HG03442 (cell line): ENCODE results near the gene ACACA.

Experiments used
- ATAC-seq: cut with Tn5 transposase; IDR thresholded peaks from one replicate; pipeline ENCODE4 v1.9.1; 2021; ENCODE audit warnings: mild to moderate bottlenecking, moderate library complexity; ENCODE audit not compliant: unreplicated experiment

The ACACA gene

DNA sequence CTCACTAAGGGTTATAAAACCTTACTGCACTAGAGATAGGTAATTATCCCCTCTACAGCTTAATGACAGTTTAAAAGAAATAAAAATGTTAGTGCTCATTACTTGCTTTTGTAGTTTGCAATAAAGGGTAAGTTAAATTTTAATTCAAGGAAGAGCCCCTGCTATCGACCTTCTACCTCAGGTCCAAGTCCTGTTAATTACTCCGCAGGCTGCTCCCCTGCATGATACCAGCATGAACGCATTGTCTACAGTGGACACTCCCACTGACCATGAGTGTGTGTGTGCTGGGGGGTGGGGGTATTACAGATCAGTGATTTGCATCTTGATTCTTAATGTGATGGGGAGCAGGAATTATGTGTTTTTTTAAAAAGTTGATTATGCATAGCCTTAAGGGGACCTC is 354.8 kb downstream of the ACACA start:
- ATAC-seq = no peak

DNA sequence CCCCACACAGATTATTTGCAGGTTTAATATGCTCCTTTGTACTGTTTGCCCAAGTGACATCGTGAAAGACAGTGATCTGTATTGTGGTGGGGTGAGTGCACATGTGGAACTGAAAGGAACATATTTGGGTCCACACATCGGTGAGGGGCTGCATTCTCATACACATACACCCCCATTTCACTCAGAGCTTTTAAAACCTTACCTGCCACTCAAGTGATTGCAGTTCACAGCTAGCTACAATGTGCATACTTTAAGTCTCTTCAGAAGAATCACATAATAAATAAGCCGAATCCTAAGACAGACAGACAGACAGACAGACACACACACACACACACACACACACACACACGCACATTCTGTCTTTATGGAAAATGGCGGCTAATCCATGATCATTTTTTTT is 355.3 kb downstream of the ACACA start:
- no peak for ATAC-seq

DNA sequence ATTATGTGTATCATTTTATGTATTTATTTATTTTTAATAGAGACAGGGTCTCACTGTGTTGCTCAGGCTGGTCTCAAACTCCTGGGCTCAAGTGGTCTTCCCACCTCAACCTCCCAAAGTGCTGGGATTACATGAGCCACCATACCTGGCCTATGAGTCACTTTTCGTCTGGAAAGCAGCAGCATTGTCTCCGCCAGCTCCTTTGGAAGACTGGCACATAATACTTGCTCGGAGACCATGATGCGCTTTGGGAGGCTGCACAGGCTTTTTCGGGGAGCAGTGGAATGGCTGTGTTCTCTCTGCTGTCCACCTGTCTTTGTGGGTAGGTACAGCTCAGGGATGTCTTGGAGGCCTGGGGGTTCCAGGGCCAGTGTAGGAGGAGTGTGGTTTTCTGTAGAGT is 355.7 kb downstream of the ACACA start:
- ATAC-seq = no peak

DNA sequence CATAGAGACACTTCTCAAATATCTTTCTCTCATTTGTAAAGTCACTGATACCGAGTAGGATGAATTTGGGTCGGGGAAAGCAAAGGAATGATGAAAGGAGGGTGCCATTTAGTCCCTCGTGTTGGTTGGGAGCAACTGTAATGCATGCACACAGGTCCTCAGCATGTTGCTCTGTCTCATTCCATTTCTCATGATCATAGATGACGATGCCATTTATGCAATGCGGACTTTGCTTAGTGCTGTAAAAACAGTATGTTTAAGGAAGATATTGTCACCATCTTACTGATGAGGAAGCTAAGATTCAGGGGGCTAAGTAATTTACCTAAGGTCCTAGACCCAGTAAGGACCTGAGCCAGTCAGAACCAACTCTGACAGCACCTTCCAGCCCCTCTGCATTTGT is 357.8 kb downstream of the ACACA start:
- ATAC-seq = no peak

DNA sequence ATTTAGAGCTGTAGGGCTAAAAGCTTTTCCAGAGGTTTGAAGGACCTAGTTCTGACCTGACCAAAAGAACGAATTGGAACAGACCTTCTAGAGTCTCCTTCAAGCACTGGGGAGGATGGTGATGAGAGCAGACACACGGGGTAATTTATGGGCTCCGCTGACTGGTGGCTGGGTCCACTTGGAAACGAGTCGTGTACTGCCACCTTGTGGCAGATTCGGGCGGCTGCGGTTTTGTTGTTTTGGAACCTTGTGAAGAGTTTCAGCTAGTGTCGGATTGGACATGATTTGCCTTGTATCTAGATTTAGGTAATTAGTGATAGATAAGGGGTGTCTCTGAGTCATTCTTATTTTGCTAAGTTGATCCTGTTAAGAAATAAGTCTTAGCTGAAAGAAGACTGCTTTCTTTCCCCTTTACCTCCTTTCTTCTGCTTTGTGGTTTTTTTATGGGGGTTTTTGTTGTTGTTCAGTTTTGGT is 359.0 kb downstream of the ACACA start:
- ATAC-seq = no peak

DNA sequence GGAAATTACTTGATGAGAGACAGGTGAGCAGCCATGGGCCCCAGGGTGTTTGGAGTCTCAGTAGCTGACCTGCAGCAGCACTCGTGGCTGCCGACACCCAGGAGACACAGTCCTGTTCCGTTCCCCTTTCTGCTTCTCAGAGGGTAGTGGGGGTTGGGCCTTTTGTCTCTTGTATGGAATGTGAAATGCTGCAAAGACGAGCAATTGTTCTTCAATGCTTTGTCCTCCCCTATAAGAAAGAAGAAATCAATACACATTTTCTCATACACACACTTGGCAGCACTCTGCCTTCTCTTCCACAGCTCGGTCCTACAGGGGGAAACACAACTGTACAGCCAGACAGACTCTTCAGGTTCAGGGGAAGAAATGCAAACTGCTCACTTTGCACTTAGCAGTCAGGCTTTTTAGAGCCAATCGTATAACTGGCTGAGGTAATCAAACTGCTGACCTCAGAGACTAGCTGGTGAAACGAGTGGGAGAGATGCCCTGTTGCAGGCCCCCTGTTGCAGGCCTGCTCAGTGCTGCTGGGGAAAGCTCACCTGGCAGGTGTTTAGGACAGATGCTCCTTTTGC is 361.2 kb downstream of the ACACA start:
- no peak for ATAC-seq

DNA sequence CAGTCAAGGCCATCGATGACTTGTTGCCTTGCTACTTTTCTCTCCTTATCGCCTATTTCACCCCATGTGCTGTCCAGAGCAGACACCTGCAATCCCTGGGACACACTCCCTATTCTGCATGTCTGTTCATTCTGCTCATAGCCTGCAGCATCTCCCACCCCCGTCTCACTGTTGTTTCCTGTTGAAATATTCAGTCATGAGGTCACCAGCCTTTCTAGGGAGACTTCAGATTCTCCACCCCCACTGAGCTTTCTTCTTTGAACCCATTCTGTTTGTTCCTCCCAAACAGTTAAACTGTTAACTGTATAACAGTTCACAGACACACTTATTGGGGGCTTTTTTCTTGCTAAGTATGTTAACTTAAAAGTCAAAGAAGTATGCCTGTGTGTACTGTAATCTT is 363.4 kb downstream of the ACACA start:
- ATAC-seq = no peak

DNA sequence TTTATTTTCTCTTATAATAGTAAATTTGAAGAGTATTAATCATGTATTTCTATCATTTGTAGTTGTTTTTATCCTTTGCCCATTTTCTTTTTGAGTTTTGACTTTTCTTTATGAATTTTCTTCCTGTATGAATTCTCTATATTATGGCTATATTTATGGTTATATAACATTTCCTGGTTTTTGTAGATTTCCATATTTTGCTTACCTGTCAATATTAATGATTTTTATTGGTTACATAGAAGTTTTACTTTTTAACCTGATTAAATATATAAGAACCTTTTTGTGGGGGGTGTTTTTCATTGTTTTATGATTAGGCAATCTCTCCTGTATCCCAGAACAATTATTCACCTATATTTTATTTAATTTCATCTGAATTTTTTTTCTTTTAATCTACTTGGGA is 364.7 kb downstream of the ACACA start:
- no peak for ATAC-seq

DNA sequence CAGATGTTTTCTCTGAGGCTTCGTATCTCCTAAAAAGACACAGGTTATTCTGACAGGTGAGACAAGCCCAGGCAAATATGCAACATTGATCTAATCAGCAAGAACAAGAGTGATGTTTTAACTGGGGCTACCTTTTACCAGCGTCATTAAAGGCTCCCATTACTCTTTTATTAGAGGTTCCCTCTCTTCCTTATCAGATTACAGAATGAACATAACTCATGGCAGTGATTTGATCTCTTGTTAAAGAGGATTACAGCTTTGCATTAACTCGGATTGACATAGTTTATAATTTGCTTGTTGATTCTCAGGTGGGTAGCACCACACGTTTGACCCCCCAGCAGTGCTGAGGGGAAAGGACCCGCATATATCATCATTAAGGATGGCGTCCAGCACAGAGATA is 367.4 kb downstream of the ACACA start:
- ATAC-seq = no peak

DNA sequence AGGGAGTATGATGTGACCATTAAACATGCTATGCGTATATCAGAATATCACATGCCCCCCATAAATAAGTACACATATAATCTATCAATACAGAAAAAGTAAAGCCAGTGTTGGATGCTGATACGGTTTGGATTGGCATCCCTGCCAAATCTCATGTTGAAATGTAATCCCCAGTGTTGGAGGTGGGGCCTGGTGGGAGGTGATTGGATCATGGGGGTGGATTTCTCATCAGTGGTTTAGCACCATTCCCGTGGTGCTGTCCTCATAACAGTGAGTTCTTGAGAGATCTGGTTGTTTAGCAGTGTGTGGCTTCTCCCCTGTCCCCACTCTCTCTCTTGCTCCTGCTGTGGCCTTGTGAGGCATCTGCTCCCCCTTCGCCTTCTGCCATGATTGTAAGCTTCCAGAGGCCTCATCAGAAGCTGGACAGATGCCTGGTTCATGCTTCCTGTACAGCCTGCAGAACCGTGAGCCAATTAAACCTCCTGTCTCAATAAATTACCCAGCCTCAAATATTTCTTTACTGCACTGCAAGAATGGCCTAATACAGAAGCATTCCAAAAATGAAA is 369.0 kb downstream of the ACACA start:
- no peak for ATAC-seq
